M059J (cell line): Measurements from ENCODE around the gene GNPTG. TPM values are rescaled to one million over a fixed set of nuclear protein-coding genes. Genes with fewer than 3 reads are reported as not detected.
"Not testable (repeated sequence)": the region's sequence is repeated elsewhere in the genome, so short reads cannot be mapped to it uniquely, and the experiment has no call there.

Experiments
- DNase-seq: peaks from one replicate; pipeline ENCODE4 v3.0.0-alpha.2; 2012; ENCODE audit warnings: low read depth
- total RNA-seq: library from RNA; depleted of rRNA; stranded (reverse); fragments of >200 nt; shearing (Covaris generic); gene quantifications from 2 replicates; pipeline ENCODE4 v1.2.3, GENCODE V29; 2014

The GNPTG gene
- total RNA-seq, 1 experiment from 2014 or later = 50.1 TPM

DNA sequence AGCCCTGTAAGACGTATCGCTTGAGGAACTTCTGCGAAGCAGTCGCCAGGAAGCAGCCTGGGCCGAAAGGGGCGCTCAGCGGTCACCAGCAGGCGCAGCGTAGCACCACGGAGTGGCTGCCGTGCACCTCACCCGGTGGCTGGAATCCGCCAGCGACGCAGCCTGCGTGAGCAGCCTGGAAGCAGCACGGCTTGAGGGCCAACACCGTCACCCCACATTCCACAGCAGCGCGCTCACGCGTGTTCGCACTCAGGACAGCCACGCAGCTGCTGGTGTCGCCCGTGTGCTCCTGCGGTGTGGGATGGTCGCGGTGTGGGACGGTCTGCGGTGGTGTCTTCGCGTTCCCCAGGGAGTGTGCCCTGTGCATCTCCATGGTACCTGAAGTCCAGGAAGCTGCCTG, 32.7 kb upstream of the GNPTG start:
- DNase-seq = no peak

DNA sequence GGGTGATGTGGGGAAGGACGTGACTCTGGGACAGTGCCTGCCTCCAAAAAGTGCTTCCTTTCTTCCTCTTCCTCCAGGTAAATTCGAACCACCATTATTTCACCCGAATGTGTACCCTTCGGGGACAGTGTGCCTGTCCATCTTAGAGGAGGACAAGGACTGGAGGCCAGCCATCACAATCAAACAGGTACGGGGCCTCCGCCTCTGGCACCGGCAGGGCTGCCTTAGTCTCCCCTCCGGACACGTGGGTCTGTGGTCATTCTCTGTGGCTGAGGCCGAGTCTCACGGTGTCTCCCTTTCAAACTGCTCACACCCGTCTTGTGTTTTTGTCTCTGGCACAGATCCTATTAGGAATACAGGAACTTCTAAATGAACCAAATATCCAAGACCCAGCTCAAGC, 31.6 kb upstream of the GNPTG start:
- no peak for DNase-seq

GRCh38 chr16:1320658-1321240, 31.0 kb upstream of the GNPTG start:
- no peak for DNase-seq

GRCh38 chr16:1322407-1322806, 29.3 kb upstream of the GNPTG start:
- no peak for DNase-seq

GRCh38 chr16:1323296-1324239, 28.2 kb upstream of the GNPTG start:
- no peak for DNase-seq

- no peak for DNase-seq
These were observed 27.4 kb upstream of the GNPTG start for GRCh38 chr16:1324286-1324826.

DNA sequence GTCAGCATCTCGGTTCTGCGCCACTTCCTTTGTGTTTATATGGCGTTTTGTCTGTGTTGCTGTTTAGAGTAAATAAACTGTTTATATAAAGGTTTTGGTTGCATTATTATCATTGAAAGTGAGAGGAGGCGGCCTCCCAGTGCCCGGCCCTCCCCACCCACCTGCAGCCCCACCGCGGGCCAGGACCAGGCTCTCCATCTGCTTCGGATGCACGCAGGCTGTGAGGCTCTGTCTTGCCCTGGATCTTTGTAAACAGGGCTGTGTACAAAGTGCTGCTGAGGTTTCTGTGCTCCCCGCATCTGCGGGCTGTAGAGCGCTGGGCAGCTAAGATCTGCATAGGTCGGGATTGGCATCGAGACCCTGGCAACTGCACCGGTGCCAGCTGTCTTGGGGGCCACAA, 26.5 kb upstream of the GNPTG start:
- DNase-seq = no peak

DNA sequence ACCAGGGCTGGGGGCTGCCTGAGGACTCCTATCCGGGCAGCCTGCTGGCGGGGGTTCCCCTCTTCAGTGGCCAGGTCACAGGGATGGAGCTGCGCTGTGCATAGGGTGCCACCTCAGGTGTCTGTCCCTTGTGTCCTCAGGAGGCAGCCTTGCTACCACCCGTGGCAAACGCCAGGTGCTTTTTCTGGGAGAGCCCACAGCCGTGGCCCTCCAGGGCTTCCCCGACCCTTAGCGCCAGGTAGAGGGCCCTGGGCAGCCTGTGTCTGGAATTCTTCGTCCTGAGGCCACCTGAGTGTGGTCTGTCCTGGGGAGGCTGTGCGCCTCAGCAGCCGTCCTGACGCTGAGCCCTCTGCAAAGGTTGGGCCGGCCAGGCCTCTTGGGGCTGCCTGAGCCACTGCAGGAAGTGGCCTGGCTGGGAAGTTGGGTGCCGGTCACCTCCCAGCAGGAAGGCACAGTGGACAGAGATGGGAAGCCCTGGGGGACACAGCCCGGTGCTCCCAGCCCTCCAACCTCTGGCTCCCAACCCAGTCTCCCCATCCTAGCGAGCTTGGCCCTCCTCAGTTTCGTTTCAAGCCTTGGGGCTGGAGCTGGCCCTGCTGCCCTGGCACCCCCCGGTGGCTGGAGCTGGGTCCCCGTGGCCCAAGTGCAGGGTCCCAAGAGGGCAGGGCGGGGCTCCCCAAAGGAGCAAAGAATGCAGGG, 25.9 kb upstream of the GNPTG start:
- no peak for DNase-seq

DNA sequence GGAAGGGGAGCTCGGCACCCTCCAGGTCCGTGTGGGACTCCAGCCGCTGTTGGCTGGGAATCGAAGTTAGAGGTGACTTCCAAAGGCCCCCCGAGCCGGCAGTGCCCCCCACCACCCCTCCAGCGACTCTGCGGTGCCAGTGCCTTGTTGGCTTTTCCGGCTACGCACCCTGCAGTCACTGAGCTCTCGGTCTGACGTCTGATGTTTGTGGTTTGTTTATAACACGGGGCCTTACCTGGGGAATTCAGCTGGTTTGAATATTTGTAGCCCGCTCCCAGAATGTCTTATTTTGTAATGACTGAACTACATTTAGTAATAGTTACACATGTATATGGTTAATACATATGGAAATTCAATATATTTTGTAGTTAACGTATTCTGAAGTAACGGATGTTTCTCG, 25.3 kb upstream of the GNPTG start:
- DNase-seq = no peak

DNA sequence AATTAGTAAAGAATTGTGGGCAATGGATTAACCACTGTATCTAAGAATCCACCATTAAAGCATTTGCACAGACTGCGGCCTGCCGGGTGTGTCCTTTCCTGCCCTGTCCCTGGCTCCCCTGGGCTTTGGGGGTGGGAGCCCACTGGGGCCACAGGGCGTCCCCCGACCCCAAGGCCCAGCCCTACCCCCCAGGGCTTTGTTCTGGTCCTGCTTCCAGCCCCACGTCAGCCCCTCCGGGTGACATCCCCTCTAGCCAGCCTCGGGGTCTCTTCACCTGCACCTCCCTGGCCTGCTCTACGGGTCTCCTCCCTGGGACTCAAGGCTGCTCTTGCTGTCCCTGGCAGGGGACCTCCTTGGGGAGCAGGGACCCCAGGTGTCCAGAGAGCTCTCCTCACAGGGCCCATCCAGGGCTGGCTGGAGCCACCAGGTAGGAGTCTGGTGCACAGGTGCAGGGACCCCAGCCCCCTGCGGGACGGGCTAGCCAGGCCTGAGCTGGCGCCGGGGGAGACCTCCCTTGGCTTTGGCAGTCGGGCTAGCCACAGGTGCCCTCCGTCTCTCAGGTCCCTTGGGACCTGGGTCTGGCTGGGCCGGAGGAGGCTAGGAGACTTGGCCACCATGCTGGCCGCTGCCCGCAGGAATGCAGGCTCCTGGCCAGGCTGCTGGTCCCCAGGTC, 24.6 kb upstream of the GNPTG start:
- no peak for DNase-seq

GRCh38 chr16:1327619-1327947, 24.1 kb upstream of the GNPTG start:
- no peak for DNase-seq

DNA sequence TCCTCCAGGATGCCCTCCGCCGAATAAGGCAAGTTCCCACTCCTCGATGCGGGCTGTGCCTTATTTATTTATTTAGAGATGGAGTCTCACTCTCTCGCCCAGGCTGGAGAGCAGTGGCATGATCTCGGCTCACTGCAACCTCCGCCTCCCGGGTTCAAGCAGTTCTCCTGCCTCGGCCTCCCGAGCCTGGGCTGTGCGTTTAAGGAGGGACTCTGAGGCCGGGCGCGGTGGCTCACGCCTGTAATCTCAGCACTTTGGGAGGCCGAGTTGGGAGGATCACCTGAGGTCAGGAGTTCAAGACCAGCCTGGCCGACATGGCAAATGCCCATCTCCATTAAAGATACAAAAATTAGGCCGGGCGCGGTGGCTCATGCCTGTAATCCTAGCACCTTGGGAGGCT, 23.6 kb upstream of the GNPTG start:
- not testable (repeated sequence) for DNase-seq

GRCh38 chr16:1328961-1329360, 22.8 kb upstream of the GNPTG start:
- not testable (repeated sequence) for DNase-seq

- DNase-seq = no peak
These were observed 21.3 kb upstream of the GNPTG start for GRCh38 chr16:1330260-1330914.

- DNase-seq = no peak
These were observed 20.6 kb upstream of the GNPTG start for GRCh38 chr16:1330931-1331711.

GRCh38 chr16:1331712-1332617, 19.8 kb upstream of the GNPTG start:
- peak; percentile 91 for DNase-seq

- DNase-seq = no peak
These were observed 19.0 kb upstream of the GNPTG start for GRCh38 chr16:1332618-1333148.

DNA sequence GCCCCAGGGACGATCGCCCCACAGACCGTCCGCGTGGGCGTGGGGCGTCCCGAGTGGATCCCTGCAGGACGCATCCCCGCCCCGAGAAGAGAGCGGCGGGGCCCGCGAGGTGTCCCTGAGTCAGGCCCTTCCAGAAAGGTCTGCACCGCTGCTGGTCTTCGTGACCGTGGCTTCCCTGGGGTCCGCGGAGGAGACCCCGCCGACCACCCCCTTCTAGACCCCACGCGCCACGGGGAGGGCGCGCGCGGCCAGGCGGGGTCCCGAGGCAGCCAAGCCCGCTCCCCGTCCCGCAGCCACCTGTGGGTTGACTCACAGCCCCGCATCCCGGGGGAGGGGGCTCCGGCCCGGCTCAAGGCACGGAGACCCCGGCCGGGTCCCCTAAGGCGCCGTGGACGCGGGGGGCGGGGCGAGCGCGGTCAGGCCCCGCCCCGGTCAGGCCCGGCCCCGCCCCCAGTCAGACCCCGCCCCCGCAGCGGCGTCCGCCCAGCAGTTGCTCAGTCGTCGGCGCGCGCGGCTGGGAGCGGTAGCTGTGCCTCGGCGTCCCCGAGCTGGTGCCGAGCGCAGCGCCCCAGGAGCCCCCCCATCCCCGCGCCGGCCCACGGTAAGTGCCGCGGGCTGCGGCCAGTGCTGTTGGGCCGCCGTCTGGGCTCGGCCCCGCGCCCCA, 18.4 kb upstream of the GNPTG start, which contains the start of gene BAIAP3:
TSS of gene BAIAP3 (plus strand) at position 497 of the 664 bp plus-strand sequence. CDS start 4,905 bp downstream, outside the sequence.
- DNase-seq = no peak
